SK-N-SH treated with all-trans-retinoic acid at 6 μM for 48 hours (cell line): Measurements from ENCODE around the gene TNFAIP8.

Source experiments
- ATAC-seq: fragments of 200-7000 bp; cut with Tn5 transposase; 3 replicates; pipeline ENCODE4 v1.9.1; 2020; ENCODE audit warnings: mild to moderate bottlenecking, moderate library complexity
- ARNTL ChIP-seq: fragments of 450-650 bp; formaldehyde crosslinking; IDR thresholded peaks from 2 replicates; pipeline ENCODE4 v1.5.0; 2020; ENCODE audit warnings: low read depth, mild to moderate bottlenecking, moderate library complexity, borderline replicate concordance
- BACH2 ChIP-seq: fragments of 250-450 bp; sonication (Bioruptor Pico); IDR thresholded peaks from 2 replicates; pipeline ENCODE4 v1.9.0; 2021; ENCODE audit warnings: mild to moderate bottlenecking, borderline replicate concordance
- CREB5 ChIP-seq: fragments of 250-450 bp; sonication (Bioruptor Pico); IDR thresholded peaks from 2 replicates; pipeline ENCODE4 v1.5.1; 2020; ENCODE audit warnings: low read depth, mild to moderate bottlenecking, moderate library complexity
- ESRRG ChIP-seq: fragments of 250-450 bp; sonication (Bioruptor Pico); IDR thresholded peaks from 2 replicates; pipeline ENCODE4 v1.6.1; 2021; ENCODE audit warnings: mild to moderate bottlenecking
- GLIS3 ChIP-seq: fragments of 250-450 bp; sonication (Bioruptor Pico); IDR thresholded peaks from 2 replicates; pipeline ENCODE4 v1.5.0; 2020; ENCODE audit warnings: mild to moderate bottlenecking, moderate library complexity
- ISL1 ChIP-seq: fragments of 250-450 bp; sonication (Bioruptor Pico); IDR thresholded peaks from 2 replicates; pipeline ENCODE4 v2.1.2; 2022; ENCODE audit warnings: mild to moderate bottlenecking, moderate library complexity
- OSR1 ChIP-seq: fragments of 250-450 bp; sonication (Bioruptor Pico); IDR thresholded peaks from 2 replicates; pipeline ENCODE4 v1.8.0; 2022; ENCODE audit warnings: moderate library complexity, mild to moderate bottlenecking, inconsistent platforms
- PPARA ChIP-seq: fragments of 250-450 bp; sonication (Bioruptor Pico); IDR thresholded peaks from 2 replicates; pipeline ENCODE4 v1.5.0; 2020; ENCODE audit warnings: mild to moderate bottlenecking, borderline replicate concordance
- RARB ChIP-seq: fragments of 250-450 bp; sonication (Bioruptor Pico); IDR thresholded peaks from 2 replicates; pipeline ENCODE4 v1.8.0; 2021; ENCODE audit warnings: mild to moderate bottlenecking, moderate library complexity
- SNAI2 ChIP-seq: fragments of 250-450 bp; sonication (Bioruptor Pico); IDR thresholded peaks from 2 replicates; pipeline ENCODE4 v1.5.0; 2020; ENCODE audit warnings: mild to moderate bottlenecking, moderate library complexity
- TCF4 ChIP-seq: fragments of 250-450 bp; sonication (Bioruptor Pico); IDR thresholded peaks from 2 replicates; pipeline ENCODE4 v1.8.0; 2021; ENCODE audit warnings: mild to moderate bottlenecking, moderate library complexity, borderline replicate concordance
- TOX ChIP-seq: fragments of 250-450 bp; sonication (Bioruptor Pico); IDR thresholded peaks from 2 replicates; pipeline ENCODE4 v1.8.0; 2021; ENCODE audit warnings: mild to moderate bottlenecking, moderate library complexity, borderline replicate concordance
- ZC3H10 ChIP-seq: fragments of 250-450 bp; sonication (Bioruptor Pico); IDR thresholded peaks from 2 replicates; pipeline ENCODE4 v1.5.1; 2021; ENCODE audit warnings: mild to moderate bottlenecking, moderate library complexity
- ZFP3 ChIP-seq: fragments of 250-450 bp; sonication (Bioruptor Pico); IDR thresholded peaks from 2 replicates; pipeline ENCODE4 v1.5.0; 2020; ENCODE audit warnings: mild to moderate bottlenecking, moderate library complexity
- ZFP30 ChIP-seq: fragments of 450-650 bp; formaldehyde crosslinking; IDR thresholded peaks from 2 replicates; pipeline ENCODE4 v1.5.0; 2022; ENCODE audit warnings: mild to moderate bottlenecking, moderate library complexity
- ZNF70 ChIP-seq: fragments of 450-650 bp; formaldehyde crosslinking; IDR thresholded peaks from 2 replicates; pipeline ENCODE4 v1.5.0; 2020; ENCODE audit warnings: mild to moderate bottlenecking, moderate library complexity
- ZNF8 ChIP-seq: fragments of 450-650 bp; formaldehyde crosslinking; IDR thresholded peaks from 2 replicates; pipeline ENCODE4 v1.5.0; 2020; ENCODE audit warnings: mild to moderate bottlenecking, moderate library complexity
- TF ChIP-seq, protein P1 (sequence below): fragments of 250-450 bp; sonication (Bioruptor Pico); IDR thresholded peaks from 2 replicates; pipeline ENCODE4 v1.5.0; 2020; ENCODE audit warnings: mild to moderate bottlenecking, moderate library complexity
- TF ChIP-seq, protein P2 (sequence below): fragments of 250-450 bp; sonication (Bioruptor Pico); IDR thresholded peaks from 2 replicates; pipeline ENCODE4 v1.8.0; 2021; ENCODE audit warnings: low read depth, mild to moderate bottlenecking, moderate library complexity, borderline replicate concordance
- TF ChIP-seq, protein P3 (sequence below): fragments of 250-450 bp; sonication (Bioruptor Pico); IDR thresholded peaks from 2 replicates; pipeline ENCODE4 v1.8.0; 2020; ENCODE audit warnings: mild to moderate bottlenecking, moderate library complexity, borderline replicate concordance

The TNFAIP8 gene

DNA sequence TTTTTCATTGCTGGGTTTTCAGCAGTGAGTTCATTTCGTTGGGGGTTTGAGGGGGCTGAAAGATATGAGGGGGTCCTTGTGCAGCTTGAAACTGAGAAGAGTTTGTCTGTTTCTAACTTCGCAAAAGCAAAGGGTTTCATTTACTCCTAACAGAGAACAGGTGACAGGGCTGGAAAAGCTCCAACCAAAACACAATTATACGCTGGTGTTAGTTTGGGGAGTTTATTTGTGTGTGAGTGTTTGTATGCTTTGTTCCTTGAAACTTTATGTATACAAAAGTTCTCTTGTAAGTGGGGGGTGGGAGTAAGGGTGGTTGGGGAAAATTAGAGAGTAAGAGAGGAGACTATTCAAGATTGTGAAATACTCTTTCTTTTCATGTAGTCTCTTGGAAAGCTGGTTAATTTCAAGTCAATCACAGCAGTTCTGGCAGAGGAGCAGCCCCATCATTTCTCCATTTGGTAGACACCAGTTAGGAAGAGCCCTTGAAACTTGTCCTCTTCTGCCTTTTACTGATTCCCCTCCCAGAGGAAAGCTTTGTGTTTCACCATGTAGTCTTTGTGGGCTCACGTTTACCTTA is 881 bp downstream of the TNFAIP8 start:
- TF ChIP-seq TCF4 (CRISPR knock-in tag) (no peak), TOX (CRISPR knock-in tag) (no peak), ESRRG (no peak)
- ATAC-seq = no peak

DNA sequence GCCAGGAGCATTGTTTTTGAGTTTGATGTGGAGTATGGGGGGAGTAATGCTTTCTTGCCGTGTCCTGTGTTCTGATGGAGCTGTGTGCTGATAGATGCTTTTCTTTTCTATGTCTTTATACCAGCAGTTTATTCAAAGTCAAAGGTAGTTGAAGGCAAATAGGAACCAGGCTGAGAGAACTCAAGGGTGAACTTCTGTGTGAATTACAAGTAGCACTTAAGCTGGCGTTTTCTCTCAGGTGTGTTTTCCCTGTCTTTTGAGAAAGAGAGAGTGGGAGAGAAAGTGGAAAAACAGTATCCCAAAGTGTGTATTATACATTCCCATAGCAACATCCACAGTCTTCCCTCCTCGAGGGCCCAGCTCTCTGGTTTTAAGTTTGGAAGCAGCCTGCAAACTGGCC is 1.5 kb downstream of the TNFAIP8 start:
- TF ChIP-seq ESRRG = no peak
- no peak for TF ChIP-seq RARB (CRISPR knock-in tag)
- TF ChIP-seq CREB5 (CRISPR knock-in tag) = no peak
- TF ChIP-seq ZC3H10 (CRISPR knock-in tag) = no peak
- TF ChIP-seq OSR1 (CRISPR knock-in tag) = no peak
- no peak for TF ChIP-seq ARNTL (CRISPR knock-in tag)
- TF ChIP-seq ZFP30 (CRISPR knock-in tag) = no peak
- TF ChIP-seq SNAI2 = no peak
- no peak for TF ChIP-seq GLIS3 (CRISPR knock-in tag)
- TF ChIP-seq, protein P1, sequence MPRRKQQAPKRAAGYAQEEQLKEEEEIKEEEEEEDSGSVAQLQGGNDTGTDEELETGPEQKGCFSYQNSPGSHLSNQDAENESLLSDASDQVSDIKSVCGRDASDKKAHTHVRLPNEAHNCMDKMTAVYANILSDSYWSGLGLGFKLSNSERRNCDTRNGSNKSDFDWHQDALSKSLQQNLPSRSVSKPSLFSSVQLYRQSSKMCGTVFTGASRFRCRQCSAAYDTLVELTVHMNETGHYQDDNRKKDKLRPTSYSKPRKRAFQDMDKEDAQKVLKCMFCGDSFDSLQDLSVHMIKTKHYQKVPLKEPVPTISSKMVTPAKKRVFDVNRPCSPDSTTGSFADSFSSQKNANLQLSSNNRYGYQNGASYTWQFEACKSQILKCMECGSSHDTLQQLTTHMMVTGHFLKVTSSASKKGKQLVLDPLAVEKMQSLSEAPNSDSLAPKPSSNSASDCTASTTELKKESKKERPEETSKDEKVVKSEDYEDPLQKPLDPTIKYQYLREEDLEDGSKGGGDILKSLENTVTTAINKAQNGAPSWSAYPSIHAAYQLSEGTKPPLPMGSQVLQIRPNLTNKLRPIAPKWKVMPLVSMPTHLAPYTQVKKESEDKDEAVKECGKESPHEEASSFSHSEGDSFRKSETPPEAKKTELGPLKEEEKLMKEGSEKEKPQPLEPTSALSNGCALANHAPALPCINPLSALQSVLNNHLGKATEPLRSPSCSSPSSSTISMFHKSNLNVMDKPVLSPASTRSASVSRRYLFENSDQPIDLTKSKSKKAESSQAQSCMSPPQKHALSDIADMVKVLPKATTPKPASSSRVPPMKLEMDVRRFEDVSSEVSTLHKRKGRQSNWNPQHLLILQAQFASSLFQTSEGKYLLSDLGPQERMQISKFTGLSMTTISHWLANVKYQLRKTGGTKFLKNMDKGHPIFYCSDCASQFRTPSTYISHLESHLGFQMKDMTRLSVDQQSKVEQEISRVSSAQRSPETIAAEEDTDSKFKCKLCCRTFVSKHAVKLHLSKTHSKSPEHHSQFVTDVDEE (CRISPR knock-in tag) = no peak
- TF ChIP-seq, protein P2, sequence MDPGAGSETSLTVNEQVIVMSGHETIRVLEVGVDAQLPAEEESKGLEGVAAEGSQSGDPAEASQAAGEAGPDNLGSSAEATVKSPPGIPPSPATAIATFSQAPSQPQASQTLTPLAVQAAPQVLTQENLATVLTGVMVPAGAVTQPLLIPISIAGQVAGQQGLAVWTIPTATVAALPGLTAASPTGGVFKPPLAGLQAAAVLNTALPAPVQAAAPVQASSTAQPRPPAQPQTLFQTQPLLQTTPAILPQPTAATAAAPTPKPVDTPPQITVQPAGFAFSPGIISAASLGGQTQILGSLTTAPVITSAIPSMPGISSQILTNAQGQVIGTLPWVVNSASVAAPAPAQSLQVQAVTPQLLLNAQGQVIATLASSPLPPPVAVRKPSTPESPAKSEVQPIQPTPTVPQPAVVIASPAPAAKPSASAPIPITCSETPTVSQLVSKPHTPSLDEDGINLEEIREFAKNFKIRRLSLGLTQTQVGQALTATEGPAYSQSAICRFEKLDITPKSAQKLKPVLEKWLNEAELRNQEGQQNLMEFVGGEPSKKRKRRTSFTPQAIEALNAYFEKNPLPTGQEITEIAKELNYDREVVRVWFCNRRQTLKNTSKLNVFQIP (CRISPR knock-in tag) = no peak
- no peak for ATAC-seq

- no peak for ATAC-seq
- TF ChIP-seq ZFP3 (CRISPR knock-in tag) (no peak), ISL1 (CRISPR knock-in tag) (no peak), PPARA (no peak), RARB (CRISPR knock-in tag) (no peak), ZFP30 (CRISPR knock-in tag) (no peak), BACH2 (CRISPR knock-in tag) (no peak), ZNF8 (CRISPR knock-in tag) (no peak), GLIS3 (CRISPR knock-in tag) (no peak), ESRRG (no peak), SNAI2 (no peak)
- TF ChIP-seq, protein P3, sequence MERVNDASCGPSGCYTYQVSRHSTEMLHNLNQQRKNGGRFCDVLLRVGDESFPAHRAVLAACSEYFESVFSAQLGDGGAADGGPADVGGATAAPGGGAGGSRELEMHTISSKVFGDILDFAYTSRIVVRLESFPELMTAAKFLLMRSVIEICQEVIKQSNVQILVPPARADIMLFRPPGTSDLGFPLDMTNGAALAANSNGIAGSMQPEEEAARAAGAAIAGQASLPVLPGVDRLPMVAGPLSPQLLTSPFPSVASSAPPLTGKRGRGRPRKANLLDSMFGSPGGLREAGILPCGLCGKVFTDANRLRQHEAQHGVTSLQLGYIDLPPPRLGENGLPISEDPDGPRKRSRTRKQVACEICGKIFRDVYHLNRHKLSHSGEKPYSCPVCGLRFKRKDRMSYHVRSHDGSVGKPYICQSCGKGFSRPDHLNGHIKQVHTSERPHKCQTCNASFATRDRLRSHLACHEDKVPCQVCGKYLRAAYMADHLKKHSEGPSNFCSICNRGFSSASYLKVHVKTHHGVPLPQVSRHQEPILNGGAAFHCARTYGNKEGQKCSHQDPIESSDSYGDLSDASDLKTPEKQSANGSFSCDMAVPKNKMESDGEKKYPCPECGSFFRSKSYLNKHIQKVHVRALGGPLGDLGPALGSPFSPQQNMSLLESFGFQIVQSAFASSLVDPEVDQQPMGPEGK (CRISPR knock-in tag) = no peak
Observed at GRCh38 chr5:119357808-119358529, 2.1 kb downstream of the TNFAIP8 start.

DNA sequence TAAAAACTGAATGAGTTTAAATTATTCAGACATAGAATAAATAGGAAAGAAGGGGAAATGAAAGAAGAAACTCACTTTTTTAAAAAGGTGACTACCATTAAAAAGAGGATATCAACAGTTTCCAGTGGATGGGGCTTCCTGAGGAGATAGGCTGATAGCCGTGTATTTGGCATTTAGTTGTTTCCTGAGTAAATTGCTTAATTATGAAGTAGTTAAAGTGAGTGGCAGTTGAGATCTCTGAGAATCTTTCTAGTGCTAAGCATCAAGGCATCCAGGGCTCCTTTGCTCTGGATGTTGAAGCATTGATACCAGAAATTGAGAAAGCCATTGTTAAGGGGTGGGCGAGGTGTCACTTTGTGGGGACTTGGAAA is 2.7 kb downstream of the TNFAIP8 start:
- ATAC-seq = no peak
- no peak for TF ChIP-seq RARB (CRISPR knock-in tag)
- no peak for TF ChIP-seq ZNF70 (CRISPR knock-in tag)
- no peak for TF ChIP-seq TCF4 (CRISPR knock-in tag)
- TF ChIP-seq, protein P3 (CRISPR knock-in tag) = no peak
- TF ChIP-seq GLIS3 (CRISPR knock-in tag) = no peak
- TF ChIP-seq, protein P2 (CRISPR knock-in tag) = no peak
- TF ChIP-seq ZFP3 (CRISPR knock-in tag) = no peak
- no peak for TF ChIP-seq ZNF8 (CRISPR knock-in tag)
- no peak for TF ChIP-seq BACH2 (CRISPR knock-in tag)
- TF ChIP-seq, protein P1 (CRISPR knock-in tag) = no peak
- TF ChIP-seq ZFP30 (CRISPR knock-in tag) = no peak
- no peak for TF ChIP-seq ESRRG
- no peak for TF ChIP-seq SNAI2
